C4-2B (cell line): ENCODE results near the gene JMJD6.

Experiments used
- CTCF ChIP-seq: fragments of 450-650 bp; conservative IDR thresholded peaks from 2 replicates; pipeline ENCODE4 v1.5.1; 2017; ENCODE audit warnings: mild to moderate bottlenecking
- ZFX ChIP-seq: fragments of 450-650 bp; IDR thresholded peaks from 2 replicates; pipeline ENCODE4 v1.6.1; 2017

- TF ChIP-seq CTCF (no peak), ZFX (no peak)
These were observed 51.8 kb downstream of the JMJD6 start for GRCh38 chr17:76674600-76674999.
